Common myeloid progenitor, CD34-positive (primary cell): Measurements from ENCODE around the gene GJA4.

Experiments used
- CTCF ChIA-PET: fragments of 350-600 bp; sonication (Branson Sonifier 250); formaldehyde crosslinking; loops from one replicate; lab custom pipeline; 2021; ENCODE audit warnings: antibody characterized with exemption; lab: Charles Lee
- POLR2A ChIA-PET: fragments of 350-600 bp; sonication (Branson Sonifier 250); formaldehyde crosslinking; loops from one replicate; lab custom pipeline; 2021; ENCODE audit warnings: antibody characterized with exemption; lab: Charles Lee
- DNase-seq, 3 donors: peaks; one replicate each; pipeline versions ENCODE4 v3.0.0 to v3.0.0-alpha.2; 2013
- H3K27ac ChIP-seq, 2 experiments: 1 replicate in 1 of 2; 2 replicates in 1 of 2; pipeline ENCODE4 v1.7.0; 2013; ENCODE audit warnings: inconsistent platforms in 2 of 2, low read length in 2 of 2, mild to moderate bottlenecking in 2 of 2, low read depth in 1 of 2, moderate library complexity in 1 of 2; ENCODE audit not compliant: severe bottlenecking in 2 of 2, insufficient read depth in 1 of 2, poor library complexity in 1 of 2
- H3K27me3 ChIP-seq, 5 experiments: replicated peaks in 2 of 5; 1 replicate in 3 of 5; 2 replicates in 2 of 5; pipeline versions ENCODE4 v1.6.1 to v1.7.0; 2013; ENCODE audit warnings: low read length in 4 of 5, mild to moderate bottlenecking in 2 of 5, moderate library complexity in 2 of 5, inconsistent platforms in 1 of 5; ENCODE audit not compliant: insufficient read depth in 5 of 5, control insufficient read depth in 4 of 5
- H3K36me3 ChIP-seq, 4 experiments: 1 replicate in 2 of 4; 2 replicates in 2 of 4; pipeline versions ENCODE4 v1.6.1 to v1.7.0; 2013; ENCODE audit warnings: low read length in 3 of 4, control low read depth in 1 of 4, mild to moderate bottlenecking in 1 of 4; ENCODE audit not compliant: control insufficient read depth in 4 of 4, insufficient read depth in 4 of 4
- H3K4me1 ChIP-seq, 4 experiments: 1 replicate in 3 of 4; 2 replicates in 1 of 4; pipeline versions ENCODE4 v1.6.1 to v1.7.1; 2013; ENCODE audit warnings: low read length in 3 of 4, mild to moderate bottlenecking in 3 of 4, control low read depth in 1 of 4, inconsistent platforms in 1 of 4, moderate library complexity in 1 of 4; ENCODE audit not compliant: control insufficient read depth in 4 of 4, insufficient read depth in 4 of 4; ENCODE audit errors: control extremely low read depth in 1 of 4
- H3K4me3 ChIP-seq, 7 experiments: 1 replicate in 4 of 7; 2 replicates in 3 of 7; pipeline versions ENCODE4 v1.5.1 to v1.7.0; 2013; ENCODE audit warnings: mild to moderate bottlenecking in 7 of 7, low read length in 6 of 7, moderate library complexity in 6 of 7, inconsistent platforms in 2 of 7, low read depth in 2 of 7, control low read depth in 1 of 7; ENCODE audit not compliant: insufficient read depth in 4 of 7, control insufficient read depth in 1 of 7; ENCODE audit errors: extremely low read depth in 1 of 7
- H3K9me3 ChIP-seq, 5 experiments: 1 replicate in 4 of 5; 2 replicates in 1 of 5; pipeline versions ENCODE4 v1.6.1 to v1.7.1; 2013; ENCODE audit warnings: low read length in 4 of 5, mild to moderate bottlenecking in 2 of 5, inconsistent platforms in 1 of 5, low read depth in 1 of 5, moderate library complexity in 1 of 5; ENCODE audit not compliant: control insufficient read depth in 4 of 5, insufficient read depth in 2 of 5; ENCODE audit errors: control extremely low read depth in 1 of 5
- WGBS: methylation state at CpG from one replicate; pipeline ENCODE4 v1.1.5; 2013; ENCODE audit not compliant: insufficient coverage; 5-methylcytosine and 5-hydroxymethylcytosine counted together

Gene GJA4

DNA sequence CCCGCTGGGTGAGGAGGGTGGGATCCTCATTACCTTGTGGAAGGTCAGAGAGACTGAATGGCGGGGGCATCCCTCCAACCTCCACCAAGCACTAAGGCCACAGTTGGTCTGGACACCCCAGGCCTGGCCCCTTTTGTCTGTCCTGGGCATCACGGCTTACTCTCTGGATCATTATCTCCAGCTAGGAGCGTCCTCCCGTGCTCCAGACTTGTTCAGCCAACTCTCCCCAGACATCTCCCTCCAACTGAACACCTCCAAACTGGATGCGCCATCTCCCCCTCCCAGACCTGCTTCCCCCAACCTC lies 45.2 kb upstream of the GJA4 start:
- Histone ChIP-seq H3K4me3 (no peak overlapping the region), H3K27me3 (peaks cover 0 to 5% (median 0%) of the 10 kb centered on the region in 5 experiments), H3K36me3 (no peaks in the 10 kb centered on the region), H3K9me3 (no peaks in the 10 kb centered on the region), H3K4me1 (no peaks in the 10 kb centered on the region), H3K27ac (no peak overlapping the region)
- 96% methylated on average over 4 of the region's 6 CpGs for WGBS
- no peak for DNase-seq
- POLR2A ChIA-PET, result no interaction called here
- CTCF ChIA-PET, result interaction anchor here (0.6 kb wide), 1 partner anchor 1109 kb away, joined by 5 read pairs; no protein-coding TSS in a partner anchor

GRCh38 chr1:34749992-34750391 lies 42.8 kb upstream of the GJA4 start:
- DNase-seq, result no peak
- H3K9me3 ChIP-seq, result no peaks in the 10 kb centered on the region
- no peaks in the 10 kb centered on the region for H3K36me3 ChIP-seq
- CTCF ChIA-PET, result interaction anchor here (1.5 kb wide), 1 partner anchor 11 kb away, joined by 4 read pairs; no protein-coding TSS in a partner anchor
- no peak overlapping the region for H3K27ac ChIP-seq
- 90% methylated on average over 7 of the region's 8 CpGs for WGBS
- POLR2A ChIA-PET, result no interaction called here
- H3K4me1 ChIP-seq, result no peaks in the 10 kb centered on the region
- H3K27me3 ChIP-seq, result peaks cover 0 to 5% (median 0%) of the 10 kb centered on the region in 5 experiments
- H3K4me3 ChIP-seq, result no peak overlapping the region

GRCh38 chr1:34750610-34751009 lies 42.2 kb upstream of the GJA4 start:
- Histone ChIP-seq H3K9me3 (no peaks in the 10 kb centered on the region), H3K27ac (no peak overlapping the region), H3K4me1 (no peaks in the 10 kb centered on the region), H3K4me3 (no peak overlapping the region), H3K27me3 (peaks cover 0 to 5% (median 0%) of the 10 kb centered on the region in 5 experiments), H3K36me3 (no peaks in the 10 kb centered on the region)
- ChIA-PET CTCF (interaction anchor here (3.9 kb wide), 1 partner anchor 7 kb away, joined by 16 read pairs; no protein-coding TSS in a partner anchor), POLR2A (no interaction called here)
- 95% methylated on average over 5 of the region's 5 CpGs for WGBS
- DNase-seq, result no peak

DNA sequence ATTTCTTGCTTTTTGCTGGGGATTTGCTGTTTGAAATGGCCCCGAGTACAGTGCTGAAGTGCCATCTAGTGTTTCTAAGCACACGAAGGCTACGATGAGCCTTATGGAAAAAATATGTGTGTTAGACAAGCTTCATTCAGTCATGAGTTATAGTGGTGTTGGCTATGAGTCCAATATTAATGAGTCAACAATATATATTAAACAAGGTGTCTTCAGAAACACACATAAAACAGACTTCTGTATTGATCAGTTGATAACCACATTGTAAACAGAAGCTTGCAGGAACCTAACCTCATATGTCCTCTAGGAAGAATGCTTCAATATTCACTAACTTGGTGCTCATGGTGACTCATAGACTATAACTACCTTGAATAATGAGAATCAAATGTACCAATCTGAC lies 39.6 kb upstream of the GJA4 start:
- CTCF ChIA-PET, result interaction anchor here (3.9 kb wide), 1 partner anchor 10 kb away, joined by 16 read pairs; no protein-coding TSS in a partner anchor
- Histone ChIP-seq H3K27ac (no peak overlapping the region), H3K36me3 (no peaks in the 10 kb centered on the region), H3K9me3 (no peaks in the 10 kb centered on the region), H3K4me1 (no peaks in the 10 kb centered on the region), H3K27me3 (peaks cover 0 to 5% (median 0%) of the 10 kb centered on the region in 5 experiments), H3K4me3 (no peak overlapping the region)
- WGBS, result 100% methylated on average over 1 of the region's 3 CpGs
- DNase-seq, result no peak
- POLR2A ChIA-PET, result no interaction called here

GRCh38 chr1:34754964-34755637 lies 37.7 kb upstream of the GJA4 start, which contains the start of gene GJB5:
Gene GJB5, plus strand, starts transcription at chr1:34755047. Its CDS starts 2,284 bp downstream, at chr1:34757331.
- POLR2A ChIA-PET, result no interaction called here
- Histone ChIP-seq H3K9me3 (no peaks in the 10 kb centered on the region), H3K27ac (no peak within 1 kb of the TSS), H3K4me3 (no peak within 1 kb of the TSS), H3K4me1 (no peaks in the 10 kb centered on the region), H3K27me3 (peaks cover 0 to 5% (median 0%) of the 10 kb centered on the region in 5 experiments), H3K36me3 (no peaks in the 10 kb centered on the region)
- WGBS, result 90% methylated on average over 8 of the region's 13 CpGs
- CTCF ChIA-PET, result no interaction called here
- no peak for DNase-seq

GRCh38 chr1:34755961-34756360 lies 36.8 kb upstream of the GJA4 start:
- no peaks in the 10 kb centered on the region for H3K4me1 ChIP-seq
- H3K9me3 ChIP-seq, result no peaks in the 10 kb centered on the region
- ChIA-PET POLR2A (no interaction called here), CTCF (no interaction called here)
- peaks cover 0 to 3% (median 0%) of the 10 kb centered on the region in 5 experiments for H3K27me3 ChIP-seq
- DNase-seq, result no peak
- H3K27ac ChIP-seq, result no peak overlapping the region
- H3K36me3 ChIP-seq, result no peaks in the 10 kb centered on the region
- WGBS, result 79% methylated on average over 6 of the region's 6 CpGs
- H3K4me3 ChIP-seq, result no peak overlapping the region

GRCh38 chr1:34757386-34757785 lies 35.4 kb upstream of the GJA4 start:
- CTCF ChIA-PET, result no interaction called here
- 97% methylated on average over 20 of the region's 21 CpGs for WGBS

More at GRCh38 chr1:34757386-34757785, 35.4 kb upstream of the GJA4 start:
- Histone ChIP-seq H3K36me3 (no peaks in the 10 kb centered on the region), H3K4me3 (no peak overlapping the region), H3K27ac (no peak overlapping the region), H3K9me3 (no peaks in the 10 kb centered on the region), H3K27me3 (peaks cover 0 to 2% (median 0%) of the 10 kb centered on the region in 5 experiments), H3K4me1 (no peaks in the 10 kb centered on the region)
- POLR2A ChIA-PET, result no interaction called here
- DNase-seq, result no peak
